Activated naive CD4-positive, alpha-beta T cell treated with anti-CD3 and anti-CD28 coated beads for 36 hours (primary cell): ENCODE data around the gene PSME2. TPM values are rescaled to one million over a fixed set of nuclear protein-coding genes. Genes with fewer than 3 reads are reported as not detected.

ENCODE experiments used
- CTCF ChIA-PET: fragments of 350-600 bp; sonication (Branson Sonifier 250); formaldehyde crosslinking; loops from one replicate; lab custom pipeline; 2021; ENCODE audit warnings: antibody characterized with exemption; lab: Charles Lee
- DNase-seq: peaks from one replicate; pipeline ENCODE4 v3.0.0-alpha.2; 2020
- H3K27ac Mint-ChIP-seq: one replicate; pipeline ENCODE4 v1.8.0; 2021; ENCODE audit warnings: mild to moderate bottlenecking, mixed read lengths
- H3K27me3 Mint-ChIP-seq: one replicate; pipeline ENCODE4 v1.8.0; 2021; ENCODE audit warnings: low read depth, mixed read lengths
- H3K36me3 Mint-ChIP-seq: one replicate; pipeline ENCODE4 v1.8.0; 2021; ENCODE audit warnings: low read depth, mixed read lengths
- H3K4me1 Mint-ChIP-seq: one replicate; pipeline ENCODE4 v1.8.0; 2021; ENCODE audit warnings: low read depth, mixed read lengths
- H3K4me3 Mint-ChIP-seq: one replicate; pipeline ENCODE4 v1.8.0; 2021; ENCODE audit warnings: mild to moderate bottlenecking, moderate library complexity, mixed read lengths
- H3K9me3 Mint-ChIP-seq: one replicate; pipeline ENCODE4 v1.8.0; 2021; ENCODE audit warnings: mixed read lengths
- intact Hi-C: fragments of 100-400 bp; cut with micrococcal nuclease; formaldehyde crosslinking; loops from one replicate; pipeline ENCODE4 v1.15.1; 2023
- total RNA-seq, 2 experiments: library from RNA; stranded (reverse); gene quantifications; one replicate each; pipeline ENCODE4 v1.2.3, GENCODE V29; 2021

Gene PSME2
- total RNA-seq, 2 experiments from 2014 or later: 392 to 404 TPM

DNA sequence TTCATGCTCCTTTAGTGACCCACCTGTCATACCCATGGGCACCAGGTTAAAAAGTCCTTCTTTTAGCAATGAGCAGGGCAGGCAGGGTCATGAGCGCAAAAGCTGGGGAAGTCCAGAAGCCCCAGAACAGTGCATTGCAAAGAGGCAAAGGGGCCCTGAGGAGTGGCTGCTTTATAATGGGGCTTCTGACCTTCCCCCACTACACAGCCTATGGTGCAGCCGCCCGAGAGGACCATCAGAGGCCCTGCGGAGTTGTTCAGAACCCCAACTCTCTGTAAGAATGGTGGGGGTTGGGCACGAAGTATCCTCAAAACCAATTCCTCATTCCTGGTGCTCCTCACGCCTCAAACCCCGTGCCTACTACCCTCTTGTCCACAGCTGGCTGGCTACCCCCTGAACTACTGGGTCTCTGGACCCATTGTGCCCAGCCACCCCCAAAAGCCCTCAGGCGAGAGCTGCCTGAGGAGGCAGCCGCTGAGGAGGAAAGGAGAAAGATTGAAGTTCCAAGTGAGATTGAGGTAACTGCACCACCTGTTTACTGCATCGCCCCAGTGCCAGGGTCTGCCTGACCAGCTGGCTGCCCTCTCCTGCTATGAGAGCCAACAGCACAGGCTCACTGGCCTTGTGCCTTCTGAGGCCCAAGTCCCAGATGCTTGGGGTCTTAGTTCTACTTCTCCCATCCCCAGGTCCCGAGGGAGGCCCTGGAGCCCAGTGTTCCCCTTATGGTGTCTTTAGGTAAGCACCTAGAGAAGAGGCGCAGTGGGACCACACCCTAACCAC, 32.2 kb upstream of the PSME2 start:
- CTCF ChIA-PET: interaction anchor here (1.0 to 1.4 kb wide), 2 partner anchors 17 to 124 kb away, joined by 3 to 5 read pairs; partner anchors contain the start of gene IRF9
- DNase-seq: no peak
- peaks cover 20% of the 10 kb centered on the region for H3K36me3 Mint-ChIP-seq

DNA sequence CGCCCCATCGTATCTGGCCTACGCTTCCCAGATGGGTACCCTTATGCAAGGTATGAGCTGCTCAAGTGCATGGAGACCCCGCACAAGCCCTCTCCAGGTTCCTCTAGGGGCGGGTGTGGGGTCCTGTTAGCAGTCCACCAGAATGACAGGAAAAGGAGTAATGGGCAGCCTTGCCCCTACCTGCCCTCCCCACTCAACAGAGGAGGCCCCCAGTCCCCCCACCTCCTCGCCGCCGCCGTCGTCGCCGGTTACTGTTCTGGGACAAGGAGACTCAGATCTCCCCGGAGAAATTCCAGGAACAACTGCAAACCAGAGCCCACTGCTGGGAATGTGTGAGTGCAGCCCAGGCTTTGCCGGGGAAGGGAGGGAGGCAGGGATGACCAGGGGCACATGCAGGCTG, 31.5 kb upstream of the PSME2 start:
- Mint-ChIP-seq H3K4me1 (no peaks in the 10 kb centered on the region), H3K27me3 (no peaks in the 10 kb centered on the region), H3K4me3 (no peak overlapping the region), H3K9me3 (no peaks in the 10 kb centered on the region), H3K27ac (no peak overlapping the region), H3K36me3 (peaks cover 18% of the 10 kb centered on the region)
- intact Hi-C loops: no loop called here
- CTCF ChIA-PET: no interaction called here
- no peak for DNase-seq

More for the DNA sequence above, 32.2 kb upstream of the PSME2 start:
- Mint-ChIP-seq H3K27me3 (no peaks in the 10 kb centered on the region), H3K9me3 (no peaks in the 10 kb centered on the region), H3K27ac (no peak overlapping the region), H3K4me1 (no peaks in the 10 kb centered on the region), H3K4me3 (no peak overlapping the region)
- intact Hi-C loops: no loop called here

DNA sequence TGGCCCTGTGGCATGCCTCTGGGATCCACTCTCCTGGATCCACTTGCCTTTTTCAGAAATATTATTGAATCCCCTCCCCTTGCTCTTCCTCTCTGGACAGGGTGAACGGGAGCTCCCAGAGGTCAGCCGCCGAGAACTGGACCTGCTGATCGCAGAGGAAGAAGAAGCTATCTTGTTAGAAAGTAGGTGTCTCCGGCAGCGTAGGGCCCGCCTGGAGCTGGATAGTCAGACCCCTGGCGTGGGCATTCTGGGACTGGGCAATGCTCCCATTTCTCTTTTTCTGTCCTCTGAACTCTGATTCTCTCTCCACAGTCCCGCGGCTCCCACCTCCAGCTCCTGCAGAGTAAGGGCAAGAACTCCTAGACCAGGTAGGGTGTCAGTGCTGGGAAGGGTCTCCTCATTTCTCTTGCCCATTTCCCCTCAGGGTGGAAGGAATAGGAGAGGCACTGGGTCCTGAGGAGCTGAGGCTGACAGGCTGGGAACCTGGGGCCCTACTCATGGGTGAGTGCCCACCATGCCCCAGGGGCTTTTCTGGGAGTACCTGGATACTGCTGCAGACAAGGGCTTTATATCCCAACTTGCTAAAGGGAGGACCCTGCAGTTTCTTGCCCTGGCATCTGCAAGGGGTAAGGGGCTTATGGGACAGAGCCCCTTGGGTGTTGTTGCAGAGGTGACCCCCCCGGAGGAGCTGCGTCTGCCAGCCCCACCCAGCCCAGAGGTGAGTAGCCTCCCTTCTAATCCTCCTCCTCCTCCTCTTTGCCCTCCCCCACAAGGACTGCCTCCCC, 30.8 kb upstream of the PSME2 start:
- Mint-ChIP-seq H3K27me3 (no peaks in the 10 kb centered on the region), H3K9me3 (no peaks in the 10 kb centered on the region), H3K4me3 (no peak overlapping the region), H3K27ac (no peak overlapping the region), H3K36me3 (peaks cover 14% of the 10 kb centered on the region), H3K4me1 (no peaks in the 10 kb centered on the region)
- no peak for DNase-seq
- intact Hi-C loops: no loop called here
- CTCF ChIA-PET: no interaction called here

DNA sequence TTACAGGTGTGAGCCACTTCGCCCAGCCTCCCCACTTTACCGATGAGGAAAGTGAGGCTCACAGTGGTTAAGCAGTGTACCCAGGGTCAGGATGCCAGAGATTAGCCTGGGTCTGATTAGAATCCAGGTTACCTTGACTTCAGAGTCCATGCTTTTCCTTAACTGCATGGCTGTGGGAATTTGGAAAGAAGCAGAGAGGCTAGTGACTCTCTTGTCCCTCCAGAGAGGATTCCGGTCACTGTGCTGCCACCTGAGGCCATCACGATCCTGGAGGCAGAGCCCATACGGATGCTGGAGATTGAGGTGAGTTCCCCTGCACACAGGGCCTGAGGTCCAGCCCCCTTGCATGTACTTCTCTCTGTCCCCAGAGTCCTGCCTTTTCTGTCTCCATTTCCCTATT, 30.2 kb upstream of the PSME2 start:
- CTCF ChIA-PET: interaction anchor here (0.6 kb wide), 1 partner anchor 68 kb away, joined by 3 read pairs; no protein-coding TSS in a partner anchor
- Mint-ChIP-seq H3K4me3 (no peak overlapping the region), H3K9me3 (no peaks in the 10 kb centered on the region), H3K27me3 (no peaks in the 10 kb centered on the region), H3K36me3 (peaks cover 11% of the 10 kb centered on the region), H3K27ac (no peak overlapping the region), H3K4me1 (peaks cover under 1% of the 10 kb centered on the region)
- no peak for DNase-seq
- intact Hi-C loops: no loop called here

DNA sequence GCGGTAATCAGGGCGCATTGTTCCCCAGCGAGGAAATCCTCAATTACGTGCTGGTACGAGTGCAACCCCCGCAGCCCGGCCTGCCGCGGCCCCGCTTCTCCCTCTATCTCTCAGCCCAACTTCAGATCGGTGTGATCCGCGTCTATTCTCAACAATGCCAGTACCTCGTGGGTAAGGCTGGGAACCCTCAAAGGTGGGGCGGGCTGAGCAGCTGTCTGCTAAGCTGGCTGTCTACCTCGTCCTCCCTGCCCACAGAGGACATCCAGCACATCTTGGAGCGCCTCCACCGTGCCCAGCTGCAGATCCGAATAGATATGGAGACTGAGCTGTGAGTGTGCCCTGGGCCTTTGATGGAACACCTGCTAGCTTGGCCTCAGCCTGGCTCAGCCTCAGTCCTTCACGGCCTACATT, 26.5 kb upstream of the PSME2 start:
- Mint-ChIP-seq H3K9me3 (no peaks in the 10 kb centered on the region), H3K4me3 (no peak overlapping the region), H3K27me3 (no peaks in the 10 kb centered on the region), H3K27ac (no peak overlapping the region), H3K4me1 (peaks cover 14% of the 10 kb centered on the region), H3K36me3 (peaks cover 18% of the 10 kb centered on the region)
- CTCF ChIA-PET: interaction anchor here (0.6 to 1.5 kb wide), 2 partner anchors 11 to 102 kb away, joined by 3 to 9 read pairs; partner anchors contain the start of gene IRF9
- intact Hi-C loops: loop anchor here (1.0 kb wide), 1 partner anchor 15 kb away; the partner anchor contains the start of gene IPO4
- DNase-seq: no peak

DNA sequence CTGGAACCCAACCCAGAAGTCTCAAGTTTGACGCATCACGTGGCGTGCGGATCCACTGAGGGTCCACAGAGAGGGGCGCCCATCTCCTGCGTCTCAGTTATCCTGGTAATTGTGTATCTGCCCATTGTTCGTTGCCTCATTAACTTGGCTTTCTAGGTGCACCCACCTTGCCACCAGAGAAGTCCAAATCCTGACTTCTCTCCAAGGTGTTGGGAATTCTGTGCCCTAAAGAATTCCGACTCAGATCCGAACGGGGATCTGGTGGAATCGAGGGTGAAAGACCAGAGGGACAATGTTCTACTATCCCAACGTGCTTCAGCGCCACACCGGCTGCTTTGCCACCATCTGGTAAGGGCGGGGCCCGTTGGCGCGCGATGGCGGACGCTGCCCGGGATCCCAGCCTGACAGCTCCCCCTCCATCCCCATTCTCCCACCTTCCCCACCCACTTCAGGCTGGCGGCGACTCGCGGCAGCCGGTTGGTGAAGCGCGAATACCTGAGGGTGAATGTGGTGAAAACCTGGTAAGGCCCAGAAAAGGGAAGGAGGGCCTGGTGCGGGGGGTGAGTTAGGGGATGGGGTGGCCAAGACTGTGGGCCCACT, 26.0 kb upstream of the PSME2 start:
- no peaks in the 10 kb centered on the region for H3K27me3 Mint-ChIP-seq
- CTCF ChIA-PET: interaction anchor here (1.5 kb wide), 1 partner anchor 11 kb away, joined by 9 read pairs; the partner anchor contains the start of gene IRF9
- H3K9me3 Mint-ChIP-seq: no peaks in the 10 kb centered on the region
- intact Hi-C loops: loop anchor here (1.0 kb wide), 1 partner anchor 16 kb away; the partner anchor contains the start of gene IPO4
- H3K4me1 Mint-ChIP-seq: peaks cover 18% of the 10 kb centered on the region
- H3K27ac Mint-ChIP-seq: no peak overlapping the region
- DNase-seq: no peak
- H3K36me3 Mint-ChIP-seq: peaks cover 18% of the 10 kb centered on the region
- peak overlapping the region; percentile 70 for H3K4me3 Mint-ChIP-seq

DNA sequence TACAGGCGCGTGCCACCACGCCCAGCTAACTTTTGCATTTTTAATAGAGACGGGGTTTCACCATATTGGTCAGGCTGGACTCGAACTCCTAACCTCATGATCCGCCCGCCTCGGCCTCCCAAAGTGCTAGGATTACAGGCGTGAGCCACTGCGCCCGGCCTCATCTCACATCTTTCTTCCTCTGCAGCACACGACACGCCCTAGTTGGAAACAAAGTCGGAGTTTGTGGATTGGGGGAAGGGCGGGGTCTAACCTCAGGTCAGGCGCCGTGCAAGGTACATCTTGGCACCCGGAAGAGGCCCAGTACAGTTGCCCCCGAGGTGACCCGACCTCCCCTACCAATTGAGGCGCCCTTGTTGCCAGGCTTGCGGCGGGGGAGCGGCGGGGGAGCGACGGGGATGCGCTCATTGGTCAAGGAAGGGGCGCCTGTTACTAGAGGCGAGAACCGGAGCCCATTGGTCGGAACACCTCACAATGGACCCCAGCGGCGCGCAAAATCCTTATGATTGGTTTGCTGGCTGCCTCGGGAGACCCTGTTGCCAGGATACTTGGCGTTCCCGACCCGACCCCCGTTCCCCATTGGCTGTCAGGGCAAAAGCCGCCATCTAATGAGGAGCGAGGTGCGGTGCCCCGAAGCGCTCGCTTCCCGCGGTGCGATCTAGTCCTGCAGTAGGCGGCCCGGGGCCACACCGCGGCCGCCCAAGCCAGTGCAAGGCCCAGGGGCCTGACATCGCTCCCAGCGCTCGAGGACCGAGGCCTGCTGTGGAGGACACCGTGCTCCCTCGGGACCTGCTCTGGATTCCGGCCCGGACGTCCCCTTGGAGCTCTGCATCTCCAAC, 25.2 kb upstream of the PSME2 start, which contains the start of gene REC8:
Gene REC8 (plus strand): TSS at position 659 of the 839 bp plus-strand sequence. CDS start 473 bp downstream, outside the sequence.
- Mint-ChIP-seq H3K4me1 (peaks cover 22% of the 10 kb centered on the region), H3K4me3 (peak within 1 kb of the TSS; percentile 70), H3K27ac (peak within 1 kb of the TSS; percentile 75), H3K27me3 (no peaks in the 10 kb centered on the region), H3K36me3 (peaks cover 20% of the 10 kb centered on the region), H3K9me3 (no peaks in the 10 kb centered on the region)
- CTCF ChIA-PET: interaction anchor here (0.6 to 1.7 kb wide), 2 partner anchors 10 to 258 kb away, joined by 4 to 5 read pairs; no protein-coding TSS in a partner anchor
- DNase-seq: peak; percentile 72
- intact Hi-C loops: loop anchor here (1.0 kb wide), 1 partner anchor 17 kb away; the partner anchor contains the start of gene IPO4

DNA sequence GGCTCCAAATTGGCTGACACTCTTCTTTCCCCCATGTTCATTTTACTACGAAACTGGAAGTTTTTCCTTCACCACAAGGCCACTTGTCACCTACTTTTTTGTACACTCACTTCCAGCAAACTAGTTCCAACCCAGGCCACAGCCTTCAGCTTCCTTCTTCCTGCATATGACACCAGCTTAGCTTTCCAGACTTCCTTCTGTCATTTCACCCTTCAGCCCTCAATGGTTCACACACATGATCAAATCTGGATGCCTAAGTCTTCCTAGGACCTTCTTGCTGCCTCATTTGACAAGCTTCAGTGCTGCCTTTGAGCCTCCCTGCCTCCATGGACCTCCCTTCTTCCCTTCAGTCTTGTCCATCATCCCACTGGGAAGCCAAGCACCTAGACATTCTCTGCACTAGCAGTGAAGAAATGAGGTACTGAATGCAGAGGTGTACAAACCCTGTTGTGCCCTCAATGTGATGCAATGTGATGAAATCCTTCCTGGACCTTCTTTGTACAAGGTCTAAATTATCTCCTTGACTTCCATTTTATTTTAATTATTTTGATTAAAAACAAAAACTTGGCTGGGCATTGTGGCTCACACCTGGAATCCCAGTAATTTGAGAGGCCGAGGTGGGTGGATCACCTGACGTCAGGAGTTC, 21.2 kb upstream of the PSME2 start:
- H3K36me3 Mint-ChIP-seq: peaks cover 47% of the 10 kb centered on the region
- peaks cover 50% of the 10 kb centered on the region for H3K4me1 Mint-ChIP-seq
- CTCF ChIA-PET: no interaction called here
- DNase-seq: no peak
- no peaks in the 10 kb centered on the region for H3K27me3 Mint-ChIP-seq
- intact Hi-C loops: no loop called here
- H3K27ac Mint-ChIP-seq: peak overlapping the region; percentile 46
- H3K9me3 Mint-ChIP-seq: no peaks in the 10 kb centered on the region
- no peak overlapping the region for H3K4me3 Mint-ChIP-seq

DNA sequence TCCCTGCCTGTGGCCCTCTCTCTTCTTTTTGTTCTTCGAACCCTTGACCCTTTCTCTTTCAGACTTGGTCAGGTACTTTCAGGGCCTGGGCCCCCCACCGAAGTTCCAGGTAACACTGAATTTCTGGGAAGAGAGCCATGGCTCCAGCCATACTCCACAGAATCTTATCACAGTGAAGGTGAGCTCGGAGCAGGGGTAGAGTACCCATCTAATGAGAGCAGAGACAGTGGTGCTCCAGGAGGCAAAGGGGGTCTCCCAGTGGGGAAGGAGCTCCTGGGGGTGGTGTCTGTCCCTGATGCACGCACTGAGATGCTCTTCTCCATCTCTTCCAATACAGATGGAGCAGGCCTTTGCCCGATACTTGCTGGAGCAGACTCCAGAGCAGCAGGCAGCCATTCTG, 19.4 kb upstream of the PSME2 start:
- Mint-ChIP-seq H3K27me3 (no peaks in the 10 kb centered on the region), H3K9me3 (no peaks in the 10 kb centered on the region), H3K27ac (no peak overlapping the region), H3K4me1 (peaks cover 52% of the 10 kb centered on the region), H3K4me3 (no peak overlapping the region), H3K36me3 (peaks cover 57% of the 10 kb centered on the region)
- CTCF ChIA-PET: interaction anchor here (0.8 kb wide), 1 partner anchor 27 kb away, joined by 3 read pairs; no protein-coding TSS in a partner anchor
- intact Hi-C loops: no loop called here
- no peak for DNase-seq

DNA sequence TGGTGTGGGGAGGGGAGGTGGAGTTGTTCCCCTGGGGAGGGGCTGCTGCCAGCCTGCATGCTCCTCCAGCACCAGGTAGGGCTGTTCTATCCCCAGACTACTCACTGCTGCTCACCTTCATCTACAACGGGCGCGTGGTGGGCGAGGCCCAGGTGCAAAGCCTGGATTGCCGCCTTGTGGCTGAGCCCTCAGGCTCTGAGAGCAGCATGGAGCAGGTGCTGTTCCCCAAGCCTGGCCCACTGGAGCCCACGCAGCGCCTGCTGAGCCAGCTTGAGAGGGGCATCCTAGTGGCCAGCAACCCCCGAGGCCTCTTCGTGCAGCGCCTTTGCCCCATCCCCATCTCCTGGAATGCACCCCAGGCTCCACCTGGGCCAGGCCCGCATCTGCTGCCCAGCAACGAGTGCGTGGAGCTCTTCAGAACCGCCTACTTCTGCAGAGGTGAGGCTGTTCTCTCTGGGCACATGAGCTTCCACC, 18.1 kb upstream of the PSME2 start:
- intact Hi-C loops: loop anchor here (5.0 kb wide), 1 partner anchor 437 kb away; no protein-coding TSS in a partner anchor
- Mint-ChIP-seq H3K27ac (no peak overlapping the region), H3K4me1 (peaks cover 51% of the 10 kb centered on the region), H3K9me3 (no peaks in the 10 kb centered on the region), H3K27me3 (no peaks in the 10 kb centered on the region), H3K4me3 (no peak overlapping the region), H3K36me3 (peaks cover 61% of the 10 kb centered on the region)
- no peak for DNase-seq
- CTCF ChIA-PET: interaction anchor here (0.9 kb wide), 2 partner anchors 17 to 604 kb away, joined by 3 read pairs; partner anchors contain the start of gene RNF31
